ENCODE measurements around the gene TUBB3. TPM values are rescaled to one million over a fixed set of nuclear protein-coding genes. Genes with fewer than 3 reads are reported as not detected.

The TUBB3 gene
- polyA plus RNA-seq, 1 experiment = 108 TPM

DNA sequence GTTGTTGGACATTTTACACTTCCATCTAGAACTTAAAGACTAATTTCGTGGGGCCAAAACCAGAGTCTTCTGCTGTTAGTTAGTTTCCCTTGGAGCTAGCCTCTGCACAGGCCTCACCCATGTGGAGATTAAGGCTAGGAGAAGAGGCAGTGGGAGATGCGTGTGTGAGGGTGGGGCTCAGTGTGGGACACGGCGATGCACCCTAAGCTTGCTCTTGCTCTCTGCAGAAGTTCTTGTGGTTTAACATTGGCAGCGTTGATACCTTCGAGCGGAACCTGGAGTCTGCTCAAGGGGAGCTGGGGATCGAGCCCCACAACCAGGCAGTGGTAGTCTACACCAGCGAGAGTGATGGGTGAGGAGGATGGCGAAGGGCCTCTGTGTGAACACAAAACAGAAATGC is 62.1 kb downstream of the TUBB3 start:
- ChIA-PET CTCF (no interaction called here), POLR2A (no interaction called here)
- no peak for DNase-seq (ENCODE audit: low read depth)
- Histone ChIP-seq H3K36me3 (ENCODE audit: control insufficient read depth, insufficient read depth, low read length) (peaks cover 28% of the 10 kb centered on the region), H3K27me3 (ENCODE audit: control insufficient read depth, insufficient read depth, low read length) (no peaks in the 10 kb centered on the region), H3K4me3 (ENCODE audit: low read depth, low read length) (no peak overlapping the region)
- TF ChIP-seq, protein P1, sequence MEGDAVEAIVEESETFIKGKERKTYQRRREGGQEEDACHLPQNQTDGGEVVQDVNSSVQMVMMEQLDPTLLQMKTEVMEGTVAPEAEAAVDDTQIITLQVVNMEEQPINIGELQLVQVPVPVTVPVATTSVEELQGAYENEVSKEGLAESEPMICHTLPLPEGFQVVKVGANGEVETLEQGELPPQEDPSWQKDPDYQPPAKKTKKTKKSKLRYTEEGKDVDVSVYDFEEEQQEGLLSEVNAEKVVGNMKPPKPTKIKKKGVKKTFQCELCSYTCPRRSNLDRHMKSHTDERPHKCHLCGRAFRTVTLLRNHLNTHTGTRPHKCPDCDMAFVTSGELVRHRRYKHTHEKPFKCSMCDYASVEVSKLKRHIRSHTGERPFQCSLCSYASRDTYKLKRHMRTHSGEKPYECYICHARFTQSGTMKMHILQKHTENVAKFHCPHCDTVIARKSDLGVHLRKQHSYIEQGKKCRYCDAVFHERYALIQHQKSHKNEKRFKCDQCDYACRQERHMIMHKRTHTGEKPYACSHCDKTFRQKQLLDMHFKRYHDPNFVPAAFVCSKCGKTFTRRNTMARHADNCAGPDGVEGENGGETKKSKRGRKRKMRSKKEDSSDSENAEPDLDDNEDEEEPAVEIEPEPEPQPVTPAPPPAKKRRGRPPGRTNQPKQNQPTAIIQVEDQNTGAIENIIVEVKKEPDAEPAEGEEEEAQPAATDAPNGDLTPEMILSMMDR (IDR thresholded peaks at IDR 0.05; ENCODE audit: insufficient read depth, low read depth, low read length) = no peak

Other genes starting within 250 kb of the TUBB3 start
- 31.5 and 56.0 TPM in 2 replicates for gene CDK10, start 236.7 kb upstream of the TUBB3 start, polyA plus RNA-seq (2011; rRNA removed)
- gene SPATA2L, start 221.6 kb upstream of the TUBB3 start, polyA plus RNA-seq (2011; rRNA removed) = 2.8 and 5.3 TPM in 2 replicates
- 8.3 and 15.6 TPM in 2 replicates for gene VPS9D1, start 202.4 kb upstream of the TUBB3 start, polyA plus RNA-seq (2011; rRNA removed)
- gene ZNF276, start 201.8 kb upstream of the TUBB3 start, polyA plus RNA-seq (2011; rRNA removed) = 5.6 and 8.5 TPM in 2 replicates
- gene FANCA, start 106.7 kb upstream of the TUBB3 start, polyA plus RNA-seq (2011; rRNA removed) = 8.9 and 13.4 TPM in 2 replicates
- 2.2 and 2.3 TPM in 2 replicates for gene SPIRE2, start 94.9 kb upstream of the TUBB3 start, polyA plus RNA-seq (2011; rRNA removed)
- 131 and 219 TPM in 2 replicates for gene TCF25, start 49.8 kb upstream of the TUBB3 start, polyA plus RNA-seq (2011; rRNA removed)
- 4.6 and 7.2 TPM in 2 replicates for gene MC1R, start 4.5 kb upstream of the TUBB3 start, polyA plus RNA-seq (2011; rRNA removed)
- gene DEF8, start 25.4 kb downstream of the TUBB3 start, polyA plus RNA-seq (2011; rRNA removed) = 75.5 and 109 TPM in 2 replicates
- 3.3 and 4.6 TPM in 2 replicates for gene DBNDD1, start 96.1 kb downstream of the TUBB3 start, polyA plus RNA-seq (2011; rRNA removed)
- gene PRDM7, start 154.0 kb downstream of the TUBB3 start, polyA plus RNA-seq (2011; rRNA removed) = not detected in 2 replicates

All from BJ (cell line).